ENCODE results near the gene RASAL1. TPM values are rescaled to one million over a fixed set of nuclear protein-coding genes. Genes with fewer than 3 reads are reported as not detected.

The RASAL1 gene
- total and polyA plus RNA-seq, 3 experiments from 2014 or later: 0.45 to 0.72 (median 0.51) TPM

- H3K27ac ChIP-seq (ENCODE audit: low read depth, low read length): no peak overlapping the region
- POLR2A ChIA-PET: no interaction called here
Measured at GRCh38 chr12:113116875-113117274, 18.7 kb downstream of the RASAL1 start.

GRCh38 chr12:113115455-113116126 is 20.0 kb downstream of the RASAL1 start:
- CTCF ChIA-PET: interaction anchor here (1.1 kb wide), 1 partner anchor 15 kb away, joined by 3 read pairs; no protein-coding TSS in a partner anchor
- H3K36me3 Mint-ChIP-seq: no peaks in the 10 kb centered on the region
- peaks cover 0 to 5% of the 10 kb centered on the region in 2 donors for H3K27me3 Mint-ChIP-seq
- POLR2A ChIA-PET: no interaction called here
- H3K27ac ChIP-seq (ENCODE audit: low read depth, low read length): no peak overlapping the region
- no peaks in the 10 kb centered on the region for H3K4me1 ChIP-seq (ENCODE audit: insufficient read depth, low read length)
- no peaks in the 10 kb centered on the region for H3K27me3 ChIP-seq (ENCODE audit: insufficient read depth, low read length, poor library complexity, severe bottlenecking)
- DNase-seq: no peak
- H3K27ac Mint-ChIP-seq: no peak overlapping the region
- peaks cover 0 to 3% (median 3%) of the 10 kb centered on the region in 3 donors for H3K4me1 Mint-ChIP-seq
- H3K4me3 Mint-ChIP-seq: no peak overlapping the region
- H3K36me3 ChIP-seq (ENCODE audit: insufficient read depth, low read length): no peaks in the 10 kb centered on the region
- no peaks in the 10 kb centered on the region for H3K9me3 ChIP-seq (ENCODE audit: low read length)
- H3K9me3 Mint-ChIP-seq: no peaks in the 10 kb centered on the region
- no peak overlapping the region for H3K4me3 ChIP-seq (ENCODE audit: low read length)

More at GRCh38 chr12:113116875-113117274, 18.7 kb downstream of the RASAL1 start:
- H3K36me3 ChIP-seq (ENCODE audit: insufficient read depth, low read length): no peaks in the 10 kb centered on the region
- no peak overlapping the region for H3K4me3 ChIP-seq (ENCODE audit: low read length)
- Mint-ChIP-seq H3K4me3 (no peak overlapping the region), H3K27me3 (peaks cover 3 to 10% of the 10 kb centered on the region in 2 donors), H3K9me3 (no peaks in the 10 kb centered on the region), H3K36me3 (no peaks in the 10 kb centered on the region), H3K27ac (no peak overlapping the region), H3K4me1 (no peaks in the 10 kb centered on the region)
- H3K27me3 ChIP-seq (ENCODE audit: insufficient read depth, low read length, poor library complexity, severe bottlenecking): no peaks in the 10 kb centered on the region
- H3K4me1 ChIP-seq (ENCODE audit: insufficient read depth, low read length): no peaks in the 10 kb centered on the region
- CTCF ChIA-PET: no interaction called here
- DNase-seq: no peak
- H3K9me3 ChIP-seq (ENCODE audit: low read length): no peaks in the 10 kb centered on the region

GRCh38 chr12:113114447-113115178 is 20.9 kb downstream of the RASAL1 start:
- no peak overlapping the region for H3K27ac ChIP-seq (ENCODE audit: low read depth, low read length)
- no peaks in the 10 kb centered on the region for H3K9me3 ChIP-seq (ENCODE audit: low read length)
- Mint-ChIP-seq H3K4me1 (peaks cover 9 to 13% (median 12%) of the 10 kb centered on the region in 3 donors), H3K27me3 (no peaks in the 10 kb centered on the region), H3K4me3 (no peak overlapping the region), H3K9me3 (no peaks in the 10 kb centered on the region), H3K27ac (no peak overlapping the region), H3K36me3 (no peaks in the 10 kb centered on the region)
- H3K4me3 ChIP-seq (ENCODE audit: low read length): no peak overlapping the region
- H3K4me1 ChIP-seq (ENCODE audit: insufficient read depth, low read length): peaks cover 6% of the 10 kb centered on the region
- POLR2A ChIA-PET: no interaction called here
- H3K27me3 ChIP-seq (ENCODE audit: insufficient read depth, low read length, poor library complexity, severe bottlenecking): no peaks in the 10 kb centered on the region
- DNase-seq: no peak
- CTCF ChIA-PET: interaction anchor here (0.8 to 1.1 kb wide), 2 partner anchors 14 to 20 kb away, joined by 3 read pairs; no protein-coding TSS in a partner anchor
- no peaks in the 10 kb centered on the region for H3K36me3 ChIP-seq (ENCODE audit: insufficient read depth, low read length)

GRCh38 chr12:113113397-113113796 is 22.2 kb downstream of the RASAL1 start:
- peaks cover 6% of the 10 kb centered on the region for H3K4me1 ChIP-seq (ENCODE audit: insufficient read depth, low read length)
- no peaks in the 10 kb centered on the region for H3K27me3 Mint-ChIP-seq
- no peaks in the 10 kb centered on the region for H3K9me3 ChIP-seq (ENCODE audit: low read length)
- H3K27me3 ChIP-seq (ENCODE audit: insufficient read depth, low read length, poor library complexity, severe bottlenecking): no peaks in the 10 kb centered on the region
- H3K27ac ChIP-seq (ENCODE audit: low read depth, low read length): no peak overlapping the region
- H3K27ac Mint-ChIP-seq: no peak overlapping the region
- H3K36me3 Mint-ChIP-seq: no peaks in the 10 kb centered on the region
- no peaks in the 10 kb centered on the region for H3K36me3 ChIP-seq (ENCODE audit: insufficient read depth, low read length)
- ChIA-PET POLR2A (no interaction called here), CTCF (interaction anchor here (0.5 to 0.6 kb wide), 2 partner anchors 41 to 182 kb away, joined by 3 to 4 read pairs; no protein-coding TSS in a partner anchor)
- no peak overlapping the region for H3K4me3 Mint-ChIP-seq
- no peak overlapping the region for H3K4me3 ChIP-seq (ENCODE audit: low read length)
- DNase-seq: no peak
- H3K9me3 Mint-ChIP-seq: no peaks in the 10 kb centered on the region
- H3K4me1 Mint-ChIP-seq: peaks cover 15 to 20% (median 17%) of the 10 kb centered on the region in 3 donors

GRCh38 chr12:113112043-113112899 is 23.3 kb downstream of the RASAL1 start:
- H3K4me3 ChIP-seq (ENCODE audit: low read length): no peak overlapping the region
- no peaks in the 10 kb centered on the region for H3K36me3 ChIP-seq (ENCODE audit: insufficient read depth, low read length)
- Mint-ChIP-seq H3K9me3 (no peaks in the 10 kb centered on the region), H3K27me3 (no peaks in the 10 kb centered on the region), H3K27ac (peak overlapping the region in 1 of 8 donors; percentile 61), H3K4me1 (peaks cover 15 to 20% (median 17%) of the 10 kb centered on the region in 3 donors), H3K4me3 (no peak overlapping the region), H3K36me3 (no peaks in the 10 kb centered on the region)
- DNase-seq: no peak
- CTCF ChIA-PET: interaction anchor here (1.4 kb wide), 1 partner anchor 63 kb away, joined by 3 read pairs; no protein-coding TSS in a partner anchor
- no peaks in the 10 kb centered on the region for H3K27me3 ChIP-seq (ENCODE audit: insufficient read depth, low read length, poor library complexity, severe bottlenecking)
- H3K27ac ChIP-seq (ENCODE audit: low read depth, low read length): no peak overlapping the region
- POLR2A ChIA-PET: no interaction called here
- H3K9me3 ChIP-seq (ENCODE audit: low read length): no peaks in the 10 kb centered on the region
- peaks cover 6% of the 10 kb centered on the region for H3K4me1 ChIP-seq (ENCODE audit: insufficient read depth, low read length)

GRCh38 chr12:113111247-113111646 is 24.3 kb downstream of the RASAL1 start:
- ChIA-PET CTCF (no interaction called here), POLR2A (no interaction called here)
- H3K36me3 ChIP-seq (ENCODE audit: insufficient read depth, low read length): no peaks in the 10 kb centered on the region
- Mint-ChIP-seq H3K9me3 (no peaks in the 10 kb centered on the region), H3K4me1 (peaks cover 15 to 20% (median 17%) of the 10 kb centered on the region in 3 donors), H3K36me3 (no peaks in the 10 kb centered on the region), H3K27me3 (peaks cover 0 to 3% of the 10 kb centered on the region in 2 donors), H3K27ac (peak overlapping the region in 4 of 8 donors; percentile 57 to 91 (median 74)), H3K4me3 (no peak overlapping the region)
- H3K4me1 ChIP-seq (ENCODE audit: insufficient read depth, low read length): peaks cover 6% of the 10 kb centered on the region
- H3K4me3 ChIP-seq (ENCODE audit: low read length): no peak overlapping the region
- H3K27me3 ChIP-seq (ENCODE audit: insufficient read depth, low read length, poor library complexity, severe bottlenecking): no peaks in the 10 kb centered on the region
- no peaks in the 10 kb centered on the region for H3K9me3 ChIP-seq (ENCODE audit: low read length)
- DNase-seq: no peak
- no peak overlapping the region for H3K27ac ChIP-seq (ENCODE audit: low read depth, low read length)

- Mint-ChIP-seq H3K27me3 (peaks cover 0 to 3% of the 10 kb centered on the region in 2 donors), H3K9me3 (no peaks in the 10 kb centered on the region), H3K36me3 (no peaks in the 10 kb centered on the region), H3K4me1 (peaks cover 15 to 20% (median 17%) of the 10 kb centered on the region in 3 donors), H3K27ac (peak overlapping the region; percentile 27 to 95 (median 92)), H3K4me3 (peak overlapping the region in 3 of 7 donors; percentile 16 to 58 (median 33))
- no peaks in the 10 kb centered on the region for H3K36me3 ChIP-seq (ENCODE audit: insufficient read depth, low read length)
- peak in 2 of 5 donors; percentile 20 to 46 for DNase-seq
- no peak overlapping the region for H3K27ac ChIP-seq (ENCODE audit: low read depth, low read length)
- no peaks in the 10 kb centered on the region for H3K9me3 ChIP-seq (ENCODE audit: low read length)
- no peaks in the 10 kb centered on the region for H3K27me3 ChIP-seq (ENCODE audit: insufficient read depth, low read length, poor library complexity, severe bottlenecking)
- ChIA-PET POLR2A (interaction anchor here (0.6 kb wide), 1 partner anchor 31 kb away, joined by 3 read pairs; no protein-coding TSS in a partner anchor), CTCF (interaction anchor here (0.5 to 1.3 kb wide), 3 partner anchors 12 to 1707 kb away, joined by 3 to 4 read pairs (median 3); no protein-coding TSS in a partner anchor)
- no peak overlapping the region for H3K4me3 ChIP-seq (ENCODE audit: low read length)
- H3K4me1 ChIP-seq (ENCODE audit: insufficient read depth, low read length): peaks cover 6% of the 10 kb centered on the region
Measured at GRCh38 chr12:113109872-113110599, 25.5 kb downstream of the RASAL1 start.

All from CD8-positive, alpha-beta memory T cell (primary cell).